CD4-positive, alpha-beta T cell (primary cell): ENCODE data around the gene PTPRN2. TPM values are rescaled to one million over a fixed set of nuclear protein-coding genes. Genes with fewer than 3 reads are reported as not detected.

ENCODE experiments used
- ATAC-seq: fragments of 200-7000 bp; cut with Tn5 transposase; one replicate; pipeline ENCODE4 v1.10.0; 2022; ENCODE audit warnings: mild to moderate bottlenecking; ENCODE audit not compliant: poor library complexity
- CTCF ChIA-PET: fragments of 350-600 bp; sonication (Branson Sonifier 250); formaldehyde crosslinking; loops from one replicate; lab custom pipeline; 2021; ENCODE audit warnings: antibody characterized with exemption, inconsistent platforms; lab: Charles Lee
- POLR2A ChIA-PET: fragments of 350-600 bp; sonication (Branson Sonifier 250); formaldehyde crosslinking; loops from one replicate; lab custom pipeline; 2021; ENCODE audit warnings: antibody characterized with exemption, inconsistent platforms; lab: Charles Lee
- DNase-seq, 14 experiments: peaks; one replicate each; pipeline ENCODE4 v3.0.0-alpha.2; 2013 to 2020; ENCODE audit warnings: mixed read lengths in 2 of 14
- H3K27ac ChIP-seq, 2 donors: one replicate each; pipeline versions ENCODE4 v1.5.1 to v1.7.0; 2013; ENCODE audit warnings: low read length in 2 of 2, low read depth in 1 of 2, mild to moderate bottlenecking in 1 of 2
- H3K27me3 ChIP-seq, 2 experiments: 1 replicate in 1 of 2; 2 replicates in 1 of 2; pipeline versions ENCODE4 v1.6.1 to v1.7.0; 2013; ENCODE audit warnings: low read length in 2 of 2, control low read depth in 1 of 2, mild to moderate bottlenecking in 1 of 2, moderate library complexity in 1 of 2; ENCODE audit not compliant: insufficient read depth in 2 of 2, control insufficient read depth in 1 of 2
- H3K36me3 ChIP-seq: one replicate; pipeline ENCODE4 v1.6.1; 2013; ENCODE audit warnings: low read length, control low read depth; ENCODE audit not compliant: insufficient read depth
- H3K4me1 ChIP-seq: one replicate; pipeline ENCODE4 v1.6.1; 2013; ENCODE audit warnings: low read length, control low read depth; ENCODE audit not compliant: insufficient read depth
- H3K4me3 ChIP-seq: one replicate; pipeline ENCODE4 v1.5.1; 2013; ENCODE audit warnings: mild to moderate bottlenecking, low read length, moderate library complexity
- H3K9me3 ChIP-seq, 2 experiments: 1 replicate in 1 of 2; 2 replicates in 1 of 2; pipeline versions ENCODE4 v1.6.1 to v1.7.0; 2013; ENCODE audit warnings: low read length in 2 of 2, mild to moderate bottlenecking in 2 of 2, control low read depth in 1 of 2, moderate library complexity in 1 of 2; ENCODE audit not compliant: control insufficient read depth in 1 of 2, insufficient read depth in 1 of 2
- H3K27ac Mint-ChIP-seq: one replicate; pipeline ENCODE4 v1.8.0; 2020; ENCODE audit warnings: mixed read lengths
- H3K27me3 Mint-ChIP-seq: one replicate; pipeline ENCODE4 v1.8.0; 2021; ENCODE audit warnings: mixed read lengths
- H3K36me3 Mint-ChIP-seq: one replicate; pipeline ENCODE4 v1.8.0; 2021; ENCODE audit warnings: low read depth, mixed read lengths
- H3K4me1 Mint-ChIP-seq: one replicate; pipeline ENCODE4 v1.8.0; 2021; ENCODE audit warnings: low read depth, mixed read lengths
- H3K4me3 Mint-ChIP-seq: one replicate; pipeline ENCODE4 v1.8.0; 2020; ENCODE audit warnings: mild to moderate bottlenecking, mixed read lengths
- H3K9me3 Mint-ChIP-seq: one replicate; pipeline ENCODE4 v1.8.0; 2020; ENCODE audit warnings: mixed read lengths
- intact Hi-C, 2 experiments: fragments of 100-400 bp; cut with DNase I in 1 of 2; cut with micrococcal nuclease in 1 of 2; formaldehyde crosslinking; loops; one replicate each; pipeline versions ENCODE4 v1.15.1 to v1.9.0; 2023 to 2025; cut with DNase I, micrococcal nuclease
- total RNA-seq, 174 experiments: library from RNA in 2 of 174; stranded (reverse) in 2 of 174; gene quantifications; one replicate each; pipeline ENCODE4 v1.2.3 and lab custom pipeline; 2021 to 2026
- TF ChIP-seq, protein P1 (sequence below): fragments of 200-600 bp; IDR thresholded peaks from one replicate; pipeline ENCODE4 v1.8.0; 2022; ENCODE audit warnings: antibody characterized with exemption, mild to moderate bottlenecking

PTPRN2 gene
- total RNA-seq, 2 experiments from 2014 or later: 0.34 to 0.44 TPM

DNA sequence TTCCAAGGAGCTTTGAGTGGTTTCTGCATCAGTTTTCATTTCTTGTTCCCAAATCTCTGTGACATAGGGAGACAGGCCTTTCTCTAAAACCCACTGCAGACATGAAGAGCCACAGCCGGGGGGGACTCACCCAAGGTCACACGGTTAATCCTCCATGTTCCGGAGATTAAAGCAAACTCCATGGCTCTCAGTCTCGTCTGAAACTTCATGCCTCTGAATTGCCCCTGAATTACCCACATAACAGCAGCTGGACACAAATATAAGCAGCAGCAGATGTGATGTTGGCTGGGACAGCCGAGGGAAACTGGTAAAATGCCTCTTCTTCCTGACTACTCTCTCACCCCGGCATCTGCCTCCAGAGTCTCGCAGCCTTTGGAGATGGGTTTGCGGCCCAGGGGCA lies 848.6 kb downstream of the PTPRN2 start:
- H3K4me1 Mint-ChIP-seq: no peaks in the 10 kb centered on the region
- Histone ChIP-seq H3K4me1 (no peaks in the 10 kb centered on the region), H3K27me3 (peaks cover 0 to 2% of the 10 kb centered on the region in 2 experiments), H3K9me3 (peaks cover 0 to 5% of the 10 kb centered on the region in 2 experiments), H3K36me3 (no peaks in the 10 kb centered on the region), H3K4me3 (no peak overlapping the region), H3K27ac (no peak overlapping the region)
- peaks cover 18% of the 10 kb centered on the region for H3K27me3 Mint-ChIP-seq
- no peak overlapping the region for H3K27ac Mint-ChIP-seq
- H3K36me3 Mint-ChIP-seq: no peaks in the 10 kb centered on the region
- TF ChIP-seq, protein P1, sequence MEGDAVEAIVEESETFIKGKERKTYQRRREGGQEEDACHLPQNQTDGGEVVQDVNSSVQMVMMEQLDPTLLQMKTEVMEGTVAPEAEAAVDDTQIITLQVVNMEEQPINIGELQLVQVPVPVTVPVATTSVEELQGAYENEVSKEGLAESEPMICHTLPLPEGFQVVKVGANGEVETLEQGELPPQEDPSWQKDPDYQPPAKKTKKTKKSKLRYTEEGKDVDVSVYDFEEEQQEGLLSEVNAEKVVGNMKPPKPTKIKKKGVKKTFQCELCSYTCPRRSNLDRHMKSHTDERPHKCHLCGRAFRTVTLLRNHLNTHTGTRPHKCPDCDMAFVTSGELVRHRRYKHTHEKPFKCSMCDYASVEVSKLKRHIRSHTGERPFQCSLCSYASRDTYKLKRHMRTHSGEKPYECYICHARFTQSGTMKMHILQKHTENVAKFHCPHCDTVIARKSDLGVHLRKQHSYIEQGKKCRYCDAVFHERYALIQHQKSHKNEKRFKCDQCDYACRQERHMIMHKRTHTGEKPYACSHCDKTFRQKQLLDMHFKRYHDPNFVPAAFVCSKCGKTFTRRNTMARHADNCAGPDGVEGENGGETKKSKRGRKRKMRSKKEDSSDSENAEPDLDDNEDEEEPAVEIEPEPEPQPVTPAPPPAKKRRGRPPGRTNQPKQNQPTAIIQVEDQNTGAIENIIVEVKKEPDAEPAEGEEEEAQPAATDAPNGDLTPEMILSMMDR: no peak
- ChIA-PET POLR2A (no interaction called here), CTCF (no interaction called here)
- DNase-seq (no peak), ATAC-seq (no peak)
- no peaks in the 10 kb centered on the region for H3K9me3 Mint-ChIP-seq
- no peak overlapping the region for H3K4me3 Mint-ChIP-seq
- intact Hi-C loops: no loop called here

DNA sequence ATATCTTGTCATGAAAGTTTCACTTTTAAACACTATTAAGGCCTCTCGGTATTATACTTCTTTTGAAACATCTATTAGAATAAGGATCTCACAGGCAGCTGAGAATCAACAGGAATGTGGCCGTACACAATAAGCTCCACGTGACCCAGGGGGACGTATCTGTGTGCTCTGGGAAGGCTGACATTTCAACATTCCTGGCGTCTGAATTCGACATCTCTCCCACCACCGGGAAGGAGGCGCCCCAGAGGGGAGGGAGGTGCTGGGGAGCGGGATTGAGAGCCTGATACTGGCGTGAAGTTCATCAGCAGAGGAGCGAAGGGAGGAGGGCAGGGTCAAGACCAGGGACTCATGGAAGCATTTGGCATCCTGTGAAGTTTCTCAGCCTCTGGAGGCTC lies 849.6 kb downstream of the PTPRN2 start:
- POLR2A ChIA-PET: no interaction called here
- TF ChIP-seq, protein P1: no peak
- CTCF ChIA-PET: no interaction called here
- H3K4me1 Mint-ChIP-seq: no peaks in the 10 kb centered on the region
- Histone ChIP-seq H3K27me3 (no peaks in the 10 kb centered on the region), H3K4me3 (no peak overlapping the region), H3K36me3 (no peaks in the 10 kb centered on the region), H3K4me1 (no peaks in the 10 kb centered on the region), H3K27ac (no peak overlapping the region), H3K9me3 (peaks cover 0 to 5% of the 10 kb centered on the region in 2 experiments)
- ATAC-seq: no peak
- no peak overlapping the region for H3K27ac Mint-ChIP-seq
- no peak for DNase-seq
- H3K36me3 Mint-ChIP-seq: no peaks in the 10 kb centered on the region
- no peaks in the 10 kb centered on the region for H3K9me3 Mint-ChIP-seq
- intact Hi-C loops: no loop called here
- H3K4me3 Mint-ChIP-seq: no peak overlapping the region
- peaks cover 18% of the 10 kb centered on the region for H3K27me3 Mint-ChIP-seq

DNA sequence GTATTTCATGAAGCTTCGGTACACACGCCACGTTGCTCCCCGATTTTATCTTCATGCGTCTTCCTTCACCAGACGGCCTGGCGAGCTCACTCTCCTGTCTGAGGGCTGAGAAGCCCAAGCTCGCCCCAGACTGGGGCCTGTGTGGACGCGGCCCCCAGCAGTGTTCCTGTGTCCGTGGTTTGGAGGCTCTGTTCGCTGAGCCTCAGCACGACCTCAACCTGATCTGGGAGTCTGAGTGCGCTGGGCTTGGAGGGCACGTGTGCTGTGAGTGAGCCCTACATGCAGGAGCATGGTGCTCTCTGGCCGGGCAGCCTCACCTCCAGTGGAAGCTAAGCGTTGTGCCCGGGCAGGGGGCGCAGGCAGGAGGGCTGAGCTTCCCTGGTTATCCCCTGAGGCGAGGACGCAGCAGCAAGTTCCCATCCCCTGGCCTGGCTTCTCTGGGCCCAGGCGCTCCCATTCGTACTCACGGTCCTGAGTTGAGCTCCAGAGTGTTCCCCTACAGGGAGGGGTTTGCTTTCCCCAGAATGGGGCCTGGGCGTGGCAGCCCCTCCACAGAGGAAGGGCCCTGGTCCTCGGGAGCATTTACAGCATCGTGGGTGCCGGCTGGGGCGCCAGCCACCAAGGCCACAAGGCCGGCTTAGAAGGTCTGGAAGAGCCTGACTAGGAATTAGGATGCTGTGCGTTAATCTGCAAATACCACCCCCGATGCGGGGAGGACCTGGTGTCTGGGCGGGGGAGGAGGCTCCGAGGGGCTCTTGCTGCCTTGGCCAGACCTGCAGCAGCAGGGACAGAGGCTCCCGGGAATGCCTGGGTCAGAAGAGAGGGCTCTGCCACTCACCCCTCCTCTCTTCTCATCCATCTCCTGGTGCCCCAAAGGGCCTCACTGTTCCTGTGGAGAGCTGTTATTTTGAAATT lies 850.2 kb downstream of the PTPRN2 start:
- intact Hi-C loops: no loop called here
- TF ChIP-seq, protein P1: no peak
- H3K27ac Mint-ChIP-seq: no peak overlapping the region
- no peaks in the 10 kb centered on the region for H3K4me1 ChIP-seq
- H3K9me3 ChIP-seq: peaks cover 0 to 5% of the 10 kb centered on the region in 2 experiments
- no peak for DNase-seq
- no peaks in the 10 kb centered on the region for H3K36me3 Mint-ChIP-seq
- no peak overlapping the region for H3K4me3 ChIP-seq
- no peak overlapping the region for H3K4me3 Mint-ChIP-seq
- no peaks in the 10 kb centered on the region for H3K4me1 Mint-ChIP-seq
- H3K27me3 Mint-ChIP-seq: peaks cover 18% of the 10 kb centered on the region
- ChIA-PET CTCF (no interaction called here), POLR2A (no interaction called here)
- no peak overlapping the region for H3K27ac ChIP-seq
- no peak for ATAC-seq
- no peaks in the 10 kb centered on the region for H3K9me3 Mint-ChIP-seq
- no peaks in the 10 kb centered on the region for H3K27me3 ChIP-seq
- H3K36me3 ChIP-seq: no peaks in the 10 kb centered on the region
